Stimulated activated CD4-positive, alpha-beta T cell treated with anti-CD3 and anti-CD28 coated beads, Interleukin-1b, Interleukin-23, amount 100 ng/mL, for 4 hours (primary cell): ENCODE results near the gene TMEM191C.
"Not testable (repeated sequence)": the region's sequence is repeated elsewhere in the genome, so short reads cannot be mapped to it uniquely, and the experiment has no call there.

Source experiments
- DNase-seq, 2 donors: peaks; one replicate each; pipeline ENCODE4 v3.0.0-alpha.2; 2020; ENCODE audit warnings: low read depth in 2 of 2

The TMEM191C gene

GRCh38 chr22:21467337-21468193 lies at the start of gene TMEM191C:
TMEM191C (plus strand) TSS chr22:21467387; CDS start chr22:21467460, 73 bp downstream.
- DNase-seq, result not testable (repeated sequence)

DNA sequence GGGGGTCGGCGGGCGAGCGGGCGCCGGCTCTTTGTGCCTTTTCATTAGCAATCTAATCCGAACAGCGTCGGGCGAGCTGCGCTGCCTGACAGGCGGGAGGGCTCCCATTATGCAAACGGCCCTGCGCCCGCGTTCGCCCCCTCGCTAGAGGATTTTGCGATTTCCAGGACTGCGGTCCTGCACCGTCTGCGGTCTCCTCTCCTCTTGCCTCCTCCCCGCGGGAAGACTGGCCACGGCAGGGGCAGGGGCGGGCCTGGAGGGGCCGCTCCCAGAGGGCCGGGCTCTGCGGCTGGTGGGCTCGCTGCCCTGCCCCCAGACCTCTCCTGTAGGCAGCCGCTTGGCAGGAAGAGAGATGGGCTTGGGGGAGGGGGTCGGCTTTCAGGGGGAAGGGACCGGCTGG lies 49.3 kb upstream of the TMEM191C start:
- peak in 1 of 2 donors; percentile 14 for DNase-seq

- not testable (repeated sequence) for DNase-seq
Observed at GRCh38 chr22:21418974-21419638, 48.1 kb upstream of the TMEM191C start.

DNA sequence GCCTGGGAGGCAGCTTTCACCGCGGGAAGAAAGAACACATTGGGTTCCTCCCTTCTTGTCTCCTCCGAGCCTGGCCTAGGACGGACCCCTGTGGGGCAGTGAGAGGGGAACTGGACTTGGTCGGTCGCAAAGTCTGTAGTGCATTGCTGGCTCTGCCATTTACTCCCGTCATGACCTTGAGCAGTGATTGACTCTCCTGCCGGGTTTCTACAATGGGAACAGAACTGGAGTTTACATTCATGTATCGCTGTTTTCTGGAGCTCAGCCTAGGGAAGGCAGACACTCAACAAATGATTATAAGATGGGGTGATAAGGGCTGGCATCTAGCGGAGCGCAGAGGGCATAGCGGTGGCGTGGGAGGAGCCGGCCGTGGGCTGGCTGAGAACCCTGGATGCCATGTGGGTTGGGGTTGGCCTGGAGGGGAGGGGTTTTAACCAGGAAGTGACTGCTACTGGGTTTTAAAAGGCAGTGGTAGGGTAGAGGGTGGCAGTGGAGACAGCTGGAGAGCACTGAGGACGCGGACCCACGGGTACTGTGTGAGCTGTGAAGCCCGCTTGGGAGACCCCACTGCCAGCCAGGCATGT lies 46.9 kb upstream of the TMEM191C start:
- not testable (repeated sequence) for DNase-seq

- DNase-seq, result not testable (repeated sequence)
Observed at GRCh38 chr22:21424084-21424709, 43.0 kb upstream of the TMEM191C start.

DNA sequence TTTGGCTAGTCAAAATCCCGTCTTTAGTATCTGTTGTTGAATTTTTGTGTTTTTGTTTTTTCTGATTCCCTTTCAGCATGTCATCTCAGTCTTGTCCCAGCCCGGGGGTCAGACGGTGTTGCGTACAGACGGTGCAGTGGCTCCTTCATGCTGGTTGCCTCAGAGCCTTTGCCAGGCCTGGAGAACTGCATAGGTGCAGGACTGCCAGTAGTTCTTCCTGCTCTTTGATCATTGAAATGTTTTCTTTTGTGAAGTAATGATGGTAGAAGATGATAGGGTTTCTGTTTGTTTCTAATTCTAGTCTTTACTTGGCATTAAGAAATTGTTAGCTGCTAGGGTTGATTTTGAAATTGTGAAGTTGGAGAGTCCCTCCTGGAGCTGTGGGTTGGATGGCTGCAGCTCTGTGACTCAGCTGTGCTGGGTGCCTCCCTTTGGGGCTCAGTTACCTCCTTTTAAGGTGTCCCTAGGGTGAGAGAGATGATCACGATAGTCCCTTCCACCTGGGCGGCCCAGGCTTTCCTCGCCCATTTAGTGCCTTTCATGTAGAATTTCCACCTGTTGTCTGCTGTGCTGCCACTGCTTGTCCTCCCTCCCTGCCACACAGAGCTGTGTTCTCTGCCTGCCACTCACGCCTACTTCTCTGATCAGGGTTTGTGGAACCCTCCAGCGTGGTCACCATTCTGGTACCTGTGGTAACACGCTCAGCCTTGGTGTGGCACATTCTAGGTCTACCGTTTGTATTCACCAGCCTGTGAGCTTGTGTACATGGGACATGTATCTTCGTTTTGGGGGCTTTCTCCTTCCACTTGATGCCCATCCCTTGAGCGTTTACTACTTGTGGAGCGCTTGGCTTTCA lies 32.6 kb upstream of the TMEM191C start:
- not testable (repeated sequence) for DNase-seq

DNA sequence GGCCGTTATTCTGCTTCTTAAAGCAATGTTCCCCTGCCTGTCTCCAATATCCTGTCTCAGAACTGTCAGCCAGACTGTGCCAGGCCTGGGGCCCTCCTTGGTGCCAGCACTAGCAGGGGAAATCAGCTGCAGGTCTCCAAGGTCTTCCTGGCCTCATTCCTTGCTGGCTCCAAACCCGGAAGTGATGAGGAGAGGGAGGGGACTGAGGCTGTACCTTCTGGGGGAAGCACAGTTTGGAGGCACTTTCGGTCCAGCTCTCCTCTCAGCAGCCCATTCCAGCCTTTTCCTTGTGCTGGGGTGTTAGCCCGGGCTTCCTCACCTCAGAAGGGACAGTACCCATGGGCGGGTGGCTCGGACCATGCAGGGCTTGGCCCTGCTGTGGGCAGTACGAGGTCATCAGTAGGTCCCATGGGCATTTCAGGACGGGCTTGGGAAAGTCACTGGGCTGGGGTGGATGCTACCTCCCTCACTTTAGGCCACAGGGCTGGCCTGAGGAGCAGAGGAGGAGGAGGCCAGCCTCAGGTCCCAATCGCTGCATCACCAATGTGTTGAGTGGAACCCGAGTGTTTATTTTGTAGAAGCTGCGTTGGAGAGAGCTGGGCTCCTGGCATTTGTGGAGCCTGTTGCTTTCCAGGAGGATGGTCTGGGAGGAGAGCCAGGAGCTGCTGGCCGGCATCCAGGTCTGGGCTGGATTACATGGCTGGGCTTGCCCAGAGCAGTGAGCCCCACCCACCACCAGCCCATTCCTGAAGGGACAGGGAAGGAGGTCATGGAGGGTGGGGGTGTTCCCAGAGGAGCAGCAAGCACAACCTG lies 31.0 kb upstream of the TMEM191C start:
- not testable (repeated sequence) for DNase-seq

DNA sequence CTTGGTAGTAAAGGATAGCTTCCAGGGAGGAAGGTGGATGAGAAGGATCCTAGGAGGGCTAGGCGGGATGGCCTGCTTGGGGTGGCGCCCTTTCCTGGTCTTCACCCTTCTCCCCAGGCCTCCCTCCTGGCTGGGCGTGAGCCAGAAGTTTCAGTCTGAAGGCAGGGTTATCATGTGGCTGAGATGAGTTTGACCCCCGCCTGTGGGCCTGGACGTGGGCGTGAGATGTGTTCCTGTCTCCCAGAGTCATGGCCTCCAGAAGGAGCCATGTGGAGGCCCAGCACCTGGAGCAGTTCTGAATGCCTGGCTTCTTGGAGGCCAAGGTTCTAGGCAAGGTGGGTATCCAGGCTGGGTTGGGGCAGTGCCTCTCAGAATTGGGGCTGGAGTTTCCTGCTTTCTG lies 29.2 kb upstream of the TMEM191C start:
- DNase-seq, result not testable (repeated sequence)

DNA sequence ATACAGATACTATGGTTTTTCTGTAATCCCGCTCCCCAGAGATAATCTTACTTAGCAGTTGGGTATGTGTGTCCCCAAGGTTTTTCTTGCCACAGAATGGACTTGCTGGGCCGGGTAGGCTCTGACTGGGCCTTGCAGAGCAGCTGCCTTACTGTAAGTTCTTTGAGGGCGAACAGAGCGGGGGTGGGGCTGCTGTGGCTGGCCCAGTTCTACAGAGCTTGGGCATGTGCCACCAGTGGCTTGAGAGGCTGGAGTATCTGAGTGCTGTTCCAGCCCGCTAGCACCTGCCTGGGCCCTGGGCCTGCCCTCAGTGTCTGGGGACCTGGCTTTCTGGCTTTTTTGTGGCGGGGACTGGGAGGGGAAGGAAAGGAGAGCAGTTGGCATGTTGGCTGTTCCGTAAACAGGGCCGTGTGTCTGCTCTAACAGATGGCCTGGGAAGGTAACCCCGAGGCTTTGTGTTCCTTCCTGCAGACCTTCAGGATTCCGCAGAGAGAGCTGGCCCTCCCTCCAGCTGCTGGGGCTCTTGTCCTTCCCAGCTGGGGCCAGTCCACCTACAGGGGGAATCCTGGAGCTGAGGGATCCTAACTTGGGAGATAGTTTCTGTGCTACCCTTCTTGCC lies 27.1 kb upstream of the TMEM191C start:
- not testable (repeated sequence) for DNase-seq

- not testable (repeated sequence) for DNase-seq
Observed at GRCh38 chr22:21440676-21441075, 26.5 kb upstream of the TMEM191C start.

- DNase-seq, result not testable (repeated sequence)
Observed at GRCh38 chr22:21441170-21441569, 26.0 kb upstream of the TMEM191C start.

GRCh38 chr22:21442123-21442522 lies 25.1 kb upstream of the TMEM191C start:
- DNase-seq, result not testable (repeated sequence)

- not testable (repeated sequence) for DNase-seq
Observed at GRCh38 chr22:21442646-21443045, 24.5 kb upstream of the TMEM191C start.

DNA sequence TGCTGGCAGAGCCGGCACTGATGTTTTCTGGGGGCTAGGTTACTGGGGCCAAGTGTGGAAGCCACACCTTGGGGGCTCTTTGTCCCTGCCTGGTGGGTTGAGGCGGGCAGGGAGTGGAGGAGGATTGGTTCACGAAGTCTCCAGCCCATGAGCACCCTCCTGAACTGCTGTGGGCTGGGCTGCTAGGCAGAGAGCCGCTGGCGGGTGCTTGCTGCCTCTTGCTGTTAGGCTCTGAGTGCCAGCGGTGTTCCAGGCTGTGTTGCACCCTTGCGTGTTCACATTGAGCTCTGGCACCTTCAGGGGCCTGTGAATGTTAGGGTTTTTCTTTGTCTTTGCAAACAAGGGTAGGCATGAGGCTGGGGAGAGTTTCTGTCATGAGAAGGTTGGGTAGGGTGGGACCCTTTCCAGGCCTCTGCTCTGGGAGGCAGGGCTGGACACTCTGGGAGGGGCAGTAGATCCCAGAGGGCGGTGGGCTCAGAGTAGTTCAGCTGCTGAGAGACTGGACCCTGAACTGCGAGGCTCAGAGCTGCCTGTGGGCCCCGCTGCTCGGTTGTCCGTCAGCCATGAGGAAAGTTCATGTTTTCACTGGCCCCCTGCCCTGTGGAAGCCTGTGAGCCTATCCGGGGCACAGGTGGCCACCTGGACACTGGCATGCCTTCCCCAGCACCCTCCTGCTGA lies 24.0 kb upstream of the TMEM191C start:
- DNase-seq, result no peak

DNA sequence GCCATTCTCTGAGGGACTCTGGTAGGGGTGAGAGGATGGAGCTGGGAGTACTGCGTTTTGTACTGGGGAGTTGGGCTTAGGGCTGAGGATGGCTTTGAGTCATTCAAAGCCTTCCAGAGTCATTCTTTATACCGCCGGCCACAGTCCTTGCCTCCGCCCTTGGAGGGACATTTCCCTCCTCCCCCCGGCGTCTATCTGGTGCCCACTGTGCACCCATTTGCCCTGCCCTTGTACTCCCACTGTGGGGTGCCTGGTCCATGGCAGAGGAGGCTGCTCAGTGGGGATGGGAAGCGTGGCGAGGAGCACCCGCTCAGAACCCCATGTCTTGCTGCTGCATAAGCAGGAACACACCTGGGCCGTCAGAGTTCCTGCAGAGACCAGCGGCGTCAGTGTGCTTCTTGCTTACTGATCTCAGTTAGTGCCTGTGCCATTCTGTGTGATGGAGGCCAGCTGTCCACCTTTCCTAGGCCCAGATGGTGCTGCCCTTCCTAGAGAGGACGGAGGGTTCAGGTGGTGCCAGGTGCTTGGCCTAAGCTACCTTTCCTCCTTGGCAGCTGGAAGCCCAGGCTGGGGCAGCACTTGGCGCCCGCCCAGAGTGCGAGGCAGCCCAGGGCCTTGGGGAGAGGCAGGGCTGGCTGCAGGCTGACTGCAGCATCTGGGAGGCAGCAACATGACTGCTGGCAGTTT lies 23.3 kb upstream of the TMEM191C start:
- no peak for DNase-seq

DNA sequence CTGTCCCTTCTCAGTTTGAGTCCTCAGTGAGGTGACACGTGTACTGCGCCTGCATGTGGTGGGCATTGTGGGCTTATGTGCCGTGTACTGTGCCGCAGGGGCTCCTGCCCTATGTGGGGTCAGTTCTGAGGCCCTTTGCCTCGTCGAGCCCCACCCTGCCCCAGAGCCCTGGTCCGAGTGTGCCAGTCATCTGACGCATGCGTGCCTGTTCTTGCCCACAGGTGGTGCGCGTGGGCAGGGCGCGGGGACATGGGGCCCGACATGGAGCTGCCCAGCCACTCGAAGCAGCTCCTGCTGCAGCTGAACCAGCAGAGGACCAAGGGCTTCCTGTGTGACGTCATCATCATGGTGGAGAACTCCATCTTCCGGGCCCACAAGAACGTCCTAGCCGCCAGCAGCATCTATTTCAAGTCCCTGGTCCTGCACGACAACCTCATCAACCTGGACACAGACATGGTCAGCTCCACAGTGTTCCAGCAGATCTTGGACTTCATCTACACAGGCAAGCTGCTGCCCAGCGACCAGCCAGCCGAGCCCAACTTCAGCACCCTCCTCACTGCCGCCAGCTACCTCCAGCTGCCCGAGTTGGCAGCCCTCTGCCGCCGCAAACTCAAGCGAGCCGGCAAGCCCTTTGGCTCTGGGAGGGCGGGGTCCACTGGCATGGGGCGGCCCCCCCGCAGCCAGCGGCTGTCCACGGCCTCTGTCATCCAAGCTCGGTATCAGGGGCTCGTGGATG lies 22.3 kb upstream of the TMEM191C start:
- no peak for DNase-seq

DNA sequence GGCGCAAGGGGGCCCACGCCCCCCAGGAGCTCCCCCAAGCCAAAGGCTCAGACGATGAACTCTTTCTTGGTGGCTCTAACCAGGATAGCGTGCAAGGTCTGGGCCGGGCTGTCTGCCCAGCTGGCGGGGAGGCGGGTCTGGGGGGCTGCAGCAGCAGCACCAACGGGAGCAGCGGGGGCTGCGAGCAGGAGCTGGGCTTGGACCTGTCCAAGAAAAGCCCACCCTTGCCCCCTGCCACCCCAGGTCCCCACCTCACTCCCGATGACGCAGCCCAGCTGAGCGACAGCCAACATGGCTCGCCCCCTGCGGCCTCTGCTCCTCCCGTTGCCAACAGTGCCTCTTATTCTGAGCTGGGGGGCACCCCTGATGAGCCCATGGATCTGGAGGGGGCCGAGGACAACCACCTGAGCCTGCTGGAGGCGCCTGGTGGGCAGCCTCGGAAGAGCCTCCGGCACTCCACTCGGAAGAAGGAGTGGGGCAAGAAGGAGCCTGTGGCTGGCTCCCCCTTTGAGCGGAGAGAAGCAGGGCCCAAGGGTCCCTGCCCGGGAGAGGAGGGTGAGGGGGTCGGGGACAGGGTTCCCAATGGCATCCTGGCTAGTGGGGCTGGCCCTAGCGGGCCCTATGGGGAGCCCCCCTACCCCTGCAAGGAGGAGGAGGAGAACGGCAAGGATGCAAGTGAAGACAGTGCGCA lies 21.6 kb upstream of the TMEM191C start:
- no peak for DNase-seq
